SK-N-SH (cell line): Measurements from ENCODE around the gene AFG3L2. TPM values are rescaled to one million over a fixed set of nuclear protein-coding genes. Genes with fewer than 3 reads are reported as not detected.

Experiments
- CTCF ChIA-PET: fragments of 300-600, 350-600 bp; formaldehyde crosslinking; extraction: SDS; loops from one replicate; lab custom pipeline; 2021; lab: Yijun Ruan, JAX
- POLR2A ChIA-PET: fragments of 350-600 bp; sonication (Branson Sonifier 250); formaldehyde crosslinking; extraction: SDS; loops from one replicate; lab custom pipeline; 2020; ENCODE audit warnings: antibody characterized with exemption, inconsistent platforms; lab: Yijun Ruan, JAX
- DNase-seq: peaks from one replicate; pipeline ENCODE4 v3.0.0; 2012
- H2AFZ ChIP-seq: fragments of 200-600 bp; sonication (generic); 2 replicates; pipeline ENCODE4 v1.8.1; 2016; ENCODE audit warnings: antibody characterized with exemption, mild to moderate bottlenecking, low read depth
- H3F3A ChIP-seq: fragments of 200-600 bp; sonication (generic); replicated peaks from 2 replicates; pipeline ENCODE3; 2016; ENCODE audit warnings: antibody characterized with exemption, mild to moderate bottlenecking; ENCODE audit not compliant: insufficient read depth
- H3K27ac ChIP-seq, 2 experiments: fragments of 200-500 bp in 1 of 2; fragments of 200-600 bp in 1 of 2; sonication (Bioruptor generic) in 1 of 2; sonication (generic), shearing (Covaris generic) in 1 of 2; 2 replicates each; pipeline versions ENCODE4 v1.5.1 to v1.6.1; 2014 to 2016; ENCODE audit warnings: low read depth in 2 of 2, inconsistent platforms in 1 of 2, low read length in 1 of 2, mild to moderate bottlenecking in 1 of 2, mixed read lengths in 1 of 2
- H3K27me3 ChIP-seq: fragments of 200-600 bp; sonication (generic), shearing (Covaris generic); 2 replicates; pipeline ENCODE4 v1.6.1; 2016; ENCODE audit warnings: mixed run types; ENCODE audit not compliant: insufficient read depth
- H3K36me3 ChIP-seq, 2 experiments: fragments of 200-500 bp in 1 of 2; fragments of 200-600 bp in 1 of 2; sonication (Bioruptor generic) in 1 of 2; sonication (generic) in 1 of 2; replicated peaks in 1 of 2; 2 replicates each; pipeline versions ENCODE3 to v1.5.1; 2014 to 2016; ENCODE audit warnings: low read length in 1 of 2, mild to moderate bottlenecking in 1 of 2; ENCODE audit not compliant: insufficient read depth in 2 of 2, control insufficient read depth in 1 of 2
- H3K4me1 ChIP-seq, 2 experiments: fragments of 200-500 bp in 1 of 2; fragments of 200-600 bp in 1 of 2; sonication (Bioruptor generic) in 1 of 2; sonication (generic), shearing (Covaris generic) in 1 of 2; 2 replicates each; pipeline versions ENCODE4 v1.5.1 to v1.6.1; 2014 to 2016; ENCODE audit warnings: low read depth in 1 of 2, low read length in 1 of 2, mixed run types in 1 of 2; ENCODE audit not compliant: insufficient read depth in 2 of 2, control insufficient read depth in 1 of 2
- H3K4me2 ChIP-seq: fragments of 200-600 bp; sonication (generic), shearing (Covaris generic); 2 replicates; pipeline ENCODE4 v1.6.1; 2017; ENCODE audit warnings: mixed run types
- H3K4me3 ChIP-seq, 2 experiments: fragments of 200-500 bp in 1 of 2; fragments of 200-600 bp in 1 of 2; sonication (Bioruptor generic) in 1 of 2; sonication (generic), shearing (Covaris generic) in 1 of 2; 2 replicates each; pipeline versions ENCODE4 v1.5.1 to v1.8.1; 2014 to 2016; ENCODE audit warnings: low read depth in 2 of 2, inconsistent platforms in 1 of 2, low read length in 1 of 2, mild to moderate bottlenecking in 1 of 2, mixed read lengths in 1 of 2, moderate library complexity in 1 of 2
- H3K79me2 ChIP-seq: fragments of 200-600 bp; sonication (generic); 2 replicates; pipeline ENCODE4 v1.8.1; 2017; ENCODE audit warnings: mild to moderate bottlenecking; ENCODE audit not compliant: insufficient read depth
- H3K9ac ChIP-seq: fragments of 200-600 bp; sonication (generic); 2 replicates; pipeline ENCODE4 v1.6.1; 2017; ENCODE audit warnings: mixed run types
- H3K9me2 ChIP-seq: fragments of 200-600 bp; sonication (generic); 2 replicates; pipeline ENCODE4 v1.6.1; 2017; ENCODE audit warnings: mixed run types
- H3K9me3 ChIP-seq: fragments of 200-600 bp; sonication (generic); 2 replicates; pipeline ENCODE4 v1.6.1; 2017; ENCODE audit warnings: mixed run types, mild to moderate bottlenecking, moderate library complexity
- H4K20me1 ChIP-seq: fragments of 200-600 bp; sonication (generic); 2 replicates; pipeline ENCODE4 v1.6.1; 2017; ENCODE audit warnings: mild to moderate bottlenecking, mixed run types; ENCODE audit not compliant: insufficient read depth
- CHD2 ChIP-seq: fragments of 150-350 bp; IDR thresholded peaks from 2 replicates; pipeline ENCODE4 v1.6.1; 2018; ENCODE audit warnings: low read length; ENCODE audit not compliant: partially characterized antibody
- CTCF ChIP-seq: fragments of 200-600 bp; sonication (generic); IDR thresholded peaks from 2 replicates; pipeline ENCODE4 v1.6.1; 2017; ENCODE audit warnings: antibody characterized with exemption, mild to moderate bottlenecking, moderate library complexity
- ELF1 ChIP-seq: IDR thresholded peaks from 2 replicates; pipeline ENCODE4 v1.4.0; 2012
- EP300 ChIP-seq, 2 experiments: IDR thresholded peaks; 2 replicates each; pipeline versions ENCODE4 v1.4.0 to v1.6.1; 2012; ENCODE audit warnings: borderline replicate concordance in 1 of 2, low read depth in 1 of 2, low read length in 1 of 2
- EZH2phosphoT487 ChIP-seq: fragments of 200-600 bp; sonication (generic); IDR thresholded peaks from 2 replicates; pipeline ENCODE4 v1.6.1; 2017; ENCODE audit warnings: low read depth, mixed run types, mild to moderate bottlenecking, antibody characterized with exemption, moderate library complexity, borderline replicate concordance
- FOXJ3 ChIP-seq: sonication (generic); formaldehyde crosslinking; IDR thresholded peaks from 2 replicates; pipeline ENCODE4 v1.5.1; 2020; ENCODE audit warnings: mild to moderate bottlenecking, missing genetic modification reagents
- FOXM1 ChIP-seq: IDR thresholded peaks from 2 replicates; pipeline ENCODE4 v1.4.0; 2012; ENCODE audit warnings: low read depth, mild to moderate bottlenecking
- GABPA ChIP-seq: IDR thresholded peaks from 2 replicates; pipeline ENCODE4 v1.4.0; 2012; ENCODE audit warnings: low read depth, mild to moderate bottlenecking
- IRF3 ChIP-seq: fragments of 150-350 bp; IDR thresholded peaks from 2 replicates; pipeline ENCODE4 v1.6.1; 2016; ENCODE audit warnings: mild to moderate bottlenecking, low read depth, low read length
- MAX ChIP-seq: IDR thresholded peaks from 2 replicates; pipeline ENCODE4 v1.4.0; 2012; ENCODE audit warnings: low read depth
- MEF2A ChIP-seq: IDR thresholded peaks from 2 replicates; pipeline ENCODE4 v1.4.0; 2012; ENCODE audit warnings: low read depth, borderline replicate concordance
- MXI1 ChIP-seq: IDR thresholded peaks from 2 replicates; pipeline ENCODE4 v1.6.1; 2012; ENCODE audit warnings: mild to moderate bottlenecking, low read depth, low read length, improper control_type of control experiment
- RAD21 ChIP-seq: IDR thresholded peaks from 2 replicates; pipeline ENCODE4 v1.6.1; 2012; ENCODE audit warnings: mild to moderate bottlenecking, low read length
- REST ChIP-seq: IDR thresholded peaks from 2 replicates; pipeline ENCODE4 v1.6.1; 2012; ENCODE audit warnings: mild to moderate bottlenecking, low read depth, low read length, moderate library complexity
- RFX5 ChIP-seq: IDR thresholded peaks from 2 replicates; pipeline ENCODE4 v1.6.1; 2012; ENCODE audit warnings: mild to moderate bottlenecking, improper control_type of control experiment, low read length
- RXRA ChIP-seq: IDR thresholded peaks from 2 replicates; pipeline ENCODE4 v1.4.0; 2012; ENCODE audit warnings: low read depth, mild to moderate bottlenecking, borderline replicate concordance
- SIN3A ChIP-seq: IDR thresholded peaks from 2 replicates; pipeline ENCODE4 v1.6.1; 2012; ENCODE audit warnings: low read depth, mild to moderate bottlenecking, low read length, moderate library complexity, borderline replicate concordance
- USF2 ChIP-seq: fragments of 150-350 bp; IDR thresholded peaks from 2 replicates; pipeline ENCODE4 v1.6.1; 2017; ENCODE audit warnings: antibody characterized with exemption, low read length, low read depth, borderline replicate concordance
- WGBS: methylation state at CpG from one replicate; pipeline ENCODE4 v1.1.6; 2017; ENCODE audit warnings: low lambda C conversion rate; 5-methylcytosine and 5-hydroxymethylcytosine counted together
- polyA plus RNA-seq, 3 experiments: library from polyadenylated mRNA; depleted of rRNA; stranded (reverse); fragments of >200 nt; gene quantifications; 2 replicates each; pipeline ENCODE4 v1.2.3, GENCODE V29; 2012

AFG3L2 gene
- polyA plus RNA-seq, 1 of the 3 experiments (the other 2 are of a cell fraction): 26.0 TPM

- TF ChIP-seq RXRA: no peak
- no peak for TF ChIP-seq GABPA
- TF ChIP-seq EZH2phosphoT487: no peak
- no peak for TF ChIP-seq SIN3A
- no peak for TF ChIP-seq CTCF
- no peak for TF ChIP-seq REST
- TF ChIP-seq RFX5: no peak
- TF ChIP-seq USF2: no peak
- no peak for TF ChIP-seq RAD21
- TF ChIP-seq FOXJ3: no peak
- no peak for TF ChIP-seq MEF2A
- TF ChIP-seq MXI1: no peak
- no peak for TF ChIP-seq MAX
- no peak for TF ChIP-seq ELF1
- no peak for TF ChIP-seq CHD2
- TF ChIP-seq IRF3: no peak
- TF ChIP-seq FOXM1: no peak
- TF ChIP-seq EP300 (IDR thresholded peaks at IDR 0.05; ENCODE audit: borderline replicate concordance in 1 of 2, low read depth in 1 of 2, low read length in 1 of 2): no peak
- TF ChIP-seq, all 33 proteins: peak for 0
- no peak for DNase-seq
- Histone ChIP-seq H3K4me2 (no peak overlapping the region), H3K27ac (no peak overlapping the region), H3K4me3 (no peak overlapping the region), H3K27me3 (no peaks in the 10 kb centered on the region), H3K36me3 (no peaks in the 10 kb centered on the region), H3K79me2 (no peaks in the 10 kb centered on the region), H2AFZ (no peak overlapping the region), H3K9ac (no peak overlapping the region), H3K4me1 (no peaks in the 10 kb centered on the region; a peak in 1 of 4 replicates), H3K9me3 (no peaks in the 10 kb centered on the region), H3F3A (peaks cover 4% of the 10 kb centered on the region), H4K20me1 (no peaks in the 10 kb centered on the region), H3K9me2 (no peaks in the 10 kb centered on the region)
- ChIA-PET CTCF (interaction anchor here (1.6 to 2.0 kb wide), 2 partner anchors 17 to 28 kb away, joined by 4 read pairs; no protein-coding TSS in a partner anchor), POLR2A (no interaction called here)
- WGBS: 41% methylated on average over 2 of the region's 2 CpGs
Measured at GRCh38 chr18:12299862-12300261, 77.2 kb downstream of the AFG3L2 start.
